Mononuclear cell (primary cell): ENCODE results near the gene CRYBG1. TPM values are rescaled to one million over a fixed set of nuclear protein-coding genes. Genes with fewer than 3 reads are reported as not detected.

Source experiments
- H3K27me3 ChIP-seq: 2 replicates; pipeline ENCODE4 v1.6.0; 2011; ENCODE audit warnings: low read length, control low read depth; ENCODE audit not compliant: insufficient read depth
- H3K4me1 ChIP-seq: 2 replicates; pipeline ENCODE4 v1.5.1; 2011; ENCODE audit warnings: mild to moderate bottlenecking, low read length, control low read depth; ENCODE audit not compliant: insufficient read depth
- H3K4me3 ChIP-seq: 2 replicates; pipeline ENCODE4 v1.5.1; 2011; ENCODE audit warnings: mild to moderate bottlenecking, low read length, moderate library complexity
- H3K9me3 ChIP-seq: 2 replicates; pipeline ENCODE4 v1.5.1; 2011; ENCODE audit warnings: low read depth, mild to moderate bottlenecking, control low read depth, low read length
- total RNA-seq: library from RNA; depleted of rRNA; stranded (reverse); fragments of >200 nt; gene quantifications from one replicate; pipeline ENCODE4 v1.2.3, GENCODE V29; 2012

CRYBG1 gene
- total RNA-seq, 1 donor = 60.9 TPM

DNA sequence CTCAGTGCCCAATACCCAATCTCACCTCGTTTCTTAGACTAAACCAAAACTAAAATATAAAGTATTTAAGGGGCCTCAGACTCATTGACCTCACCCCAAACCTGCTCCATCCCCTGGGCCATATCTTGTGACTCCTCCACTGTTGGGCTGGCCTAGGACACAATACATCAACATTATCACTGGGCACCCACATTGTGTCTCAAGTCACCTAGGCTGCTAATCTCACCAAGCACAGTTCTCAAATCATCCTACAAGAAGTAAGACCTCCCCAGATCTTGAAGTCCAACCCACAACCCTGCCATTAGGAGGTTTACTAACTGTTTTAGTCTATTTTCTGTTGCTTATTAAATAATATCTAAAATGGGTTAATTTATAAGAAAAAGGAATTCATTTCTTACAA, 96.2 kb downstream of the CRYBG1 start:
- Histone ChIP-seq H3K27me3 (no peaks in the 10 kb centered on the region), H3K4me1 (no peaks in the 10 kb centered on the region), H3K9me3 (no peaks in the 10 kb centered on the region), H3K4me3 (no peak overlapping the region)

DNA sequence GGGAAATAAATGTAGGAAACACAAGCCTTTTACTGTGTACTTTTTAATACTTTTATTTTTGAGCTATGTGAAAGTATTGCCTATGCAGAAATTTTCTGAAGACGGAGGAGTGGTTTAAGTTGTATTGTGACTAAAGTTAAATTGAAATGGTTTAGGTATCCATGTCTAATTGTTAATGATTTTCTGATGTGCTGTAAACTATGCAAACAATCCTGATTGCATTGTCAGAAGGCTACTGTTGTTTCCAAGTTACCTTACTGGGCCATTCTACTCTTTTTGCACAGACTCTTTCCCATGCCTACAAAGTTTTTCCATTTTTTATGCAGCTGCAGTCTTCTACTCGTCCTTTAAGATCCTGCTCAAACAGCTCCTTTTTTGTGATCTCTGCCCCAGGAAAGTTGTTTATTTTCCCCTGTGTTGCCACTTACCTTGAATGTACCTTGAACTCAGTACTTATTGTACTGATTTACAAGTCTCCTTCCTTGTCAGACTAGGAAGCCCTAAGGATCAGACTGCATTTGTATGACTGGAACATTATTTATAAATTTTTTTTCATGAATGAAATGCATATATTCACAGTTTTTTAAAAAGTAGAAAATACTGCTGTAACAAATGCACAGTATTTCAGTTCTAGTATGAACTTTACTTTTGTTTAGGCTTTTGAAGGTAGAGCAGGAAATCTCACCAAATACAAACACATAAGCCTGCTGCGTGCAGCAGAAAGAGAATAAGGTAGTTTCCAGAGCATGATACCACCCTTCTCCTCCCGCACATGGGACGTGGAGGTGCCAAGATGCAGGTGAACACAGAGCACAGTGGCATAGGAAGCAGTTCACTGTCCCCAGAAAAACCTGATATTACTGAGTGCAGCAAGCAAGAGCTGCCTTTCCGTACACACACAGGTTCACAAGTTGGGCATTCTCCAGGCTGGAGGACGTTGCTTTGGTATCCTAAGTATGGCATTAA, 97.8 kb downstream of the CRYBG1 start:
- no peak overlapping the region for H3K4me3 ChIP-seq
- no peaks in the 10 kb centered on the region for H3K4me1 ChIP-seq

DNA sequence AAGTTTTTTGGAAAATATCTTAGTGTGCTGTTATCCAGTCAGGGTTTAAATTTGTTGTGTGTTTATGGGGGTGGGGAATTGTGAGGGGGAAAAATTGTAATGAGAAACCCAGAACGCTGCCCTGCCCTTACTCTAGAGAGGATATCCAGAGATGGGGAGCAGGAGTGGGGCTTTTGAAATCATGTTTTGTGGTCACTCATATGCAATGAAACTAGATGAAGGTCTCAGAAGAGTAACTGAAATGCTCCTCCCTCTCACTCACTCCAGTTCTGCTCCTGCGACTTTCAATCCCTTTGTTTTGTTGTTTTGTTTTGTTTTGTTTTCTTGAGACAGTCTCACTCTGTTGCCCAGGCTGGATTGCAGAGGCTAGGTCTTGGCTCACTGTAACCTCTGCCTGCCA, 100.0 kb downstream of the CRYBG1 start:
- Histone ChIP-seq H3K4me1 (peaks cover 4% of the 10 kb centered on the region), H3K9me3 (no peaks in the 10 kb centered on the region), H3K4me3 (no peak overlapping the region), H3K27me3 (no peaks in the 10 kb centered on the region)

More for the DNA sequence above, 97.8 kb downstream of the CRYBG1 start:
- Histone ChIP-seq H3K27me3 (no peaks in the 10 kb centered on the region), H3K9me3 (no peaks in the 10 kb centered on the region)

DNA sequence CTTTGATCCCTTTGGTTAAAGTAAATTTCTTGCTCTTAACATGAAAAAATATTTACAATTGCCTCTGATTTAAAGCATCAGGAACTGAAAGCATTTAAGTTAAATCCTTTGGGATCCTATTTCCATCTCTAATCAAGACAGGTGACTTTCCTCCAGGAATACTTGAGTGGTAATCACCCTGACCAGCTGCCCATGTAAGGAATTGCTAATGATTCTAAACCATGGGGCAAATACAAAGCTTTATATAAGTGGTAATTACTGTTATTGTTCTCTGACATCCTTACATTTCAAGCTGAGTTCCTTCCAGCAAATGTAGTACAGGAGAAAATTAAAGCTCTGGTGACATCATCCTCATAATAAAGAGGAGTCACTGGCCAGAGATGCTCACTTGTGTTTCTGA, 100.6 kb downstream of the CRYBG1 start:
- Histone ChIP-seq H3K4me1 (peaks cover 4% of the 10 kb centered on the region), H3K4me3 (no peak overlapping the region), H3K9me3 (no peaks in the 10 kb centered on the region), H3K27me3 (no peaks in the 10 kb centered on the region)

DNA sequence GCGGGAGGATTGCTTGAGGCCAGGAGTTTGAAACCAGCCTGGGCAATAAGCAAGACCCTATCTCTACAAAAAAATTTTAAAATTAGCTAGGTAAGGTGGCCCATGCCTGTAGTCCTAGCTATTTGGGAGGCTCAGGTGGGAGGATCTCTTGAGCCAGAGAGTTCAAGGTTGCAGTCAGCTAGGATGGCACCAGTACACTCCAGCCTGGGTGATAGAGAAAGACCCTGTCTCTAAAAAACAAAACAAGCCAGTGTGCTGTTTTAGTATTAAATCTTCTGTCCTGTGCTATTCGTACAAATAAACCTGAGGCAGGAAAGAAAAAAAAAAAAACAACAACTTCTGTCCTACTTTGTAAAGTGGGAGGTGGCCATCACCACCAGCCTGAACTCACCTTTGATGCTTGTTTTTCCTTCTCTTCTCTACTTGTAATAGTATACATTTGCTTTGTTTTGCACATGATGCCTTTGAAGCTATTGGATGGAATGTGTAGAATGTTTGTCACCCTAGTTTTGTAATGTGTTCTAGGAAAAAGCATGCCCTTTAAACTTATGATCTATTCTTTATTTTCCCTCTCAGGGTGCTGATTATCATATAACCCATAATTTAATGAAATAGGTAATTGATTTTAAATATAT, 102.5 kb downstream of the CRYBG1 start:
- Histone ChIP-seq H3K27me3 (no peaks in the 10 kb centered on the region), H3K4me3 (no peak overlapping the region), H3K4me1 (peaks cover 4% of the 10 kb centered on the region), H3K9me3 (no peaks in the 10 kb centered on the region)

DNA sequence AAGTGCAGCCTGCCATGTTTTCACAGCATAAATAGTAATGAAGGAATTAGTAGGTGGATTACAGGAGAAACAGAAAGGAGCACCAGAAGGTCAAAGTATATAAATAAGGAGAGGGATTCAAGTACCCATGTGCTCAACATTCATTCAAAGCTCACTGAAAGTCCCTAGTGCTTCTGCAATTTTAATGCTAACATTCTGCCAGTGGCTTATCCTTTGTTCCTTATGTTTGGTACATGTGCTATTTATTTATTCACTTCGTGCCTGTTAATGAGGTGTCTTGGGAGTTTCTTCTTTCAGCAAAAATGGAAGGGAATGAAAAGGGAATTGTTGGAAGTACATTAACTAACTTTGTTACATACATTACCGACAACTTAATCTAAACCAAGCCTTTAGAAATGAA, 105.7 kb downstream of the CRYBG1 start:
- peaks cover 4% of the 10 kb centered on the region for H3K4me1 ChIP-seq
- no peaks in the 10 kb centered on the region for H3K27me3 ChIP-seq
- no peaks in the 10 kb centered on the region for H3K9me3 ChIP-seq
- H3K4me3 ChIP-seq = no peak overlapping the region

DNA sequence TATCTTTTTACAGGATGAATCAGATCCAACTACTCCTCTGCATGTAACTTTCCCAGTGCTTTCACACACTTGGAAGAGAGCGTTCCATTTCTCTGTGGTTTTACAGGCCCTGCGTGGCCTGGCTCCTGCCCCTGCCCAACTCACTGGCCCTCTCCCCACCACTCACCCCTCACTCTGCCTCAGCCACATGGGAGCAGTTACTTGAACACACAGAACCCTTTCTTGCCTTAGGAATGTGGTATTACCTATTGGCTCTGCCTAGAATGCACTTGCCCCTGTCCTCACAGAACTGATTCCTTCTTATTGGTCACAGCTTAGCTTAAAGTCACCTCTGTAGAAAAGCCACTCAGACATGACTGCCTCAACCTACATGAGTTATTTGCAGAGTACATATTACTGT, 108.4 kb downstream of the CRYBG1 start:
- no peak overlapping the region for H3K4me3 ChIP-seq
- no peaks in the 10 kb centered on the region for H3K9me3 ChIP-seq
- no peaks in the 10 kb centered on the region for H3K27me3 ChIP-seq
- H3K4me1 ChIP-seq = peaks cover 4% of the 10 kb centered on the region

DNA sequence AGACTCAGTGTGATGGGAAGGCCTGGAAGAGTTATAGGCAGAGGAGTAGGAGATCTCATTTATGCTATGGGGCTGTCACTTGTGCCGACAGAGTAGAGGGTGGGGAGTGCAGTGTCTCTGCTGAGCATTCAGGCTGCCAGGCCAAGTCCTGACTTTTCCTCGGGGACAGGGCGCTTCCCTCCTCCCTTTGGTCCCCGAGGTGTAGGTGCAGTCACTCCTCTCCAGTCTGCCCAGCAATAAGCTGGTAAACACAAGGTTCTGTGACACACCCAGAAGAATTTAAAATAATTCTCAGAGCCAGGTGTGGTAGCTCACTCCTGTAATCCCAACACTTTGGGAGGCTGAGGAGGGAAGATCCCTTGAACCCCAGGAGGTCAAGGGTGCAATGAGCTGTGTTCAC, 109.4 kb downstream of the CRYBG1 start:
- Histone ChIP-seq H3K27me3 (no peaks in the 10 kb centered on the region), H3K4me3 (no peak overlapping the region), H3K9me3 (no peaks in the 10 kb centered on the region), H3K4me1 (peaks cover 4% of the 10 kb centered on the region)

DNA sequence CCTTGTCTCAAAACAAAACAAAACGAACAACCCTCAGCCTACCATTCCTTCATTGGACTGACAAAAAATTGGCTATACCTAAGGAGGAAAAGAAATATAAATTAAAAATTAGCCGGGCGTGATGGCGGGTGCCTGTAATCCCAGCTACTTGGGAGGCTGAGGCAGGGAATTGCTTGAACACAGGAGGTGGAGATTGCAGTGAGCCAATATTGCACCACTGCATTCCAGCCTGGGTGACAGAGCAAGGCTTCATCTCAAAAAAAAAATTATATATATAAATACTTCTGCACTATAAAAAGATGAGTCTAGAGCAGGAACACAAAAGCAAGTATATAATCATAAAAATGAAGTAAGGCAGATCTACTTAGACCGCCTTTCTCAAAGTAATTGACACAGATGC, 109.8 kb downstream of the CRYBG1 start:
- Histone ChIP-seq H3K27me3 (no peaks in the 10 kb centered on the region), H3K4me1 (peaks cover 1% of the 10 kb centered on the region), H3K4me3 (no peak overlapping the region), H3K9me3 (no peaks in the 10 kb centered on the region)

DNA sequence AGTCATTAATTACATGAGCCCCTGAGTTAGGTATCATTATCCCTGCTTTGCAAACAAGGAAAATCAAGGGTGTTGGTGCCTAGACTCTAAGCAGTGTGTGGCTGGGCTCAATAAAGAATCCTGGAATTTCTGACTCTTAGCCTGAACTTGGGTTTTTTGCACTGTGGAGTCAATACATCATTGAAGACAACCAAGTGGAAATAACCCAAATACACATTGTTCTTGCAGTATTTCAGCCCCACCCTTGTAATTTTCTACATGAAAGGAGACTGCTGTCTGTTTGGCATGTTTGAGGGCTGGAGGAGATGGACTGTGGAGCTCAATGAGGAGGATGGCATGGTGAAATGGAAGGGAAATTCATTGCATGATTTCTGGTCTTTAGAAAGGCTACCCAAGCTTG, 110.3 kb downstream of the CRYBG1 start:
- Histone ChIP-seq H3K9me3 (no peaks in the 10 kb centered on the region), H3K4me3 (no peak overlapping the region), H3K27me3 (no peaks in the 10 kb centered on the region), H3K4me1 (no peaks in the 10 kb centered on the region)

DNA sequence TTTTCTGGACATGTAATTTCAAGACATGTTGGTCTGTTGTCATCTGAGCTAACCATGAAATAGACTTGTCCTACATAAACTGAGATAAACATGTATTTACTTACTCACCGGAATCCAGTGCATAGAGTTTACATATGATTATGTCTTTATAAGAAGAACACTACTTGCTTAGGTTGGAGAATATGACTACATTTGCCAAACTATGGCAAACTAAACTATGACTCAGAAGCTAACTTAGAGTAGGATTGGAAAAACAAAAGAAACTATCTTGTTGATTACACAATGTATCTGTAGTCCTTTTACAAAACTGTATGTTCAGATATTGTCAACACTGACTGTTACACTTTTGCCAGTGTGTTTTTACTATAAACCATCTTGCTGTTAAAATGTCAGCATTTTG, 113.3 kb downstream of the CRYBG1 start:
- no peaks in the 10 kb centered on the region for H3K9me3 ChIP-seq
- H3K4me1 ChIP-seq = peaks cover 15% of the 10 kb centered on the region
- H3K4me3 ChIP-seq = no peak overlapping the region
- no peaks in the 10 kb centered on the region for H3K27me3 ChIP-seq

DNA sequence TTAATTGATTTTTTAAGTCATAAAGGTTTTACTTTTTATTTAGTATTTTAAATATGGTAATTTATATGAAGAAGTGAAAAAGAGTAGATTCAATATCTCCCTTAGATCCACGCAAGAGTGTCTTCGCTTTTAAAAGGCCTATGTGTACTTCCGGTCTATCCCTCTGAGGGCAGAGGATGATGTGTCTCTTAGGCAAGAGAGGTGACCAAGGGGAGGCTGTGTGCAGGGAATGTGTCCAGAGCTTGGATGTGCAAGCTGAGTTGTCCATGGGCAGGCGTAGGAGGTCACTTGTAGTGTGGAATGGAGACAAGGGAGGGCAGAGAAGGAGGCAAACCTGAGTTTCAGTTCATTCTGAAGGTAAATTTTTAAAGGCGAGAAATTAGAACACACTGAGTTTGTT, 113.9 kb downstream of the CRYBG1 start:
- H3K9me3 ChIP-seq = no peaks in the 10 kb centered on the region
- H3K4me3 ChIP-seq = no peak overlapping the region
- H3K27me3 ChIP-seq = no peaks in the 10 kb centered on the region

DNA sequence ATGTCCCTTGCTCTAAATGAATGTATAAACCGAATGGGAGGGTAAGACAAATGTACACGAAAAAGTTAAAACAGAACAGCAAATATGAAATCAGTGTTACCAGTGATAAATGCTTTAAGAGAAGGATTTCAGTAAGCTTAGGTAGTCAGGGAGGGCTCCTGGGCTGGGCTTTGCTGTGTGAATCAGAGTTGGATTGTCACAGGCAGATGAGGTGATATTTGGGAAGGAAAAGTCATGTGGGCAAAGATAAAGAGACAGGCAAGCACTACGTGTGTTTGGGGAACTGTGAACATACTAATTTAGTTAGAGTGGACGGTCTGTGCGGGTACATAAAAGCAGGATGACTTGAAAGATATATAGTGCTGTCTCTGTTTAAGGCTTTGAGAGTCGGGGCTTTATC, 114.8 kb downstream of the CRYBG1 start:
- H3K9me3 ChIP-seq = no peaks in the 10 kb centered on the region
- no peaks in the 10 kb centered on the region for H3K27me3 ChIP-seq
- H3K4me3 ChIP-seq = no peak overlapping the region
- peaks cover 15% of the 10 kb centered on the region for H3K4me1 ChIP-seq

More for the DNA sequence above, 113.9 kb downstream of the CRYBG1 start:
- H3K4me1 ChIP-seq = peaks cover 15% of the 10 kb centered on the region

DNA sequence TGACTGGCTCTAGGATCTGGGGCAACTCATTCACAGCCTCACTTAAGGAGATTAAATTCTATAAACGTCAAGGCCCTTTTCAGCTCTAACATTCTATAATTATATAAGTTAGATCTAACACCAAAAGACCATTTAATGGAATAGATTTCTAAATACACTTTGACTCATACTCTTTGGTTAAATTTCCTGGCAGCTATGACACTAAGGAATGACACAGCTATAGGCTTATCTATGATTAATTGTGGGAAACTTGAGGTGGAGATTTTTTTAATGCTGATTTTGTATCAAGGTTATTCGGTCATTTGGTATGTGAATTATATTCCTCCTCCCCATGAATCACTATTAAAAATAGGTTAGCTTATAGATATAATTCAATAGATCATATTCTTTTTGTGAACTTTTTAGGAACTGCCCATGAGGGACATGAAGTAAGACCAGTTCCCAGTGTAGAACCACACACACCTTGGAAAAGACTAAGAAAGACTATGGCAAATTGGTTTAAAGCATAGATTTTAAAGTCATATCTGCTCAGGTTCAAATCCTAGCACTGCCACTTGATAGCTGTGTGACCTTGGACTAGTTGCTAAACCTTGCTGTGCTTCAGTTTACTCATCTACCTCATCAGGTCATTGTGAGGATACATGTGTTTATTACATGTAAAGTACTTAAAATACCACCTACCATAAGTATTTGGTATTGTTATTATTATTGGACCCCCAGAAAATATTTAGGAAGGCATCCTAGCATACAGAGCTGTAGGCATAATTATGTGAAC, 116.0 kb downstream of the CRYBG1 start:
- peaks cover 15% of the 10 kb centered on the region for H3K4me1 ChIP-seq
- H3K9me3 ChIP-seq = no peaks in the 10 kb centered on the region
- H3K27me3 ChIP-seq = no peaks in the 10 kb centered on the region
- H3K4me3 ChIP-seq = no peak overlapping the region

DNA sequence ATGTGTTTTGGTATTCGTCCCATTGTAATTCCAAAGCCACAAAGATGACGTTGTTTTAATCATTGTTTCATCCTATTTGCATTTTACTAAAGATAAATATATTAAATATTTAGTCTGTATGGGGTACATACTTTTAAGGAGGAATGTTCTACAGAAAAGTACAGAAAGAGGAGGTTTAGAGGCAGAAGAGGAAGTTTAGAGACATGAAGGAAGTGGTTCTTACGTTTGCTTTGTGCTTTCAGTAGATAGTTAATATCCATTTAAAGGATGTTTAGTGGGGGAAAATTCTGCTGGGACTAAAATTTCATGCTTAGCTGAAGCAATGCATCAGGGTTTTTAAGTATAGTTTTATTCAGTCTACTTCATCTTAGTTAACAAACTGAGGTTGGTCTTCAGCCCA, 116.6 kb downstream of the CRYBG1 start:
- Histone ChIP-seq H3K4me1 (peaks cover 15% of the 10 kb centered on the region), H3K4me3 (no peak overlapping the region), H3K9me3 (no peaks in the 10 kb centered on the region), H3K27me3 (no peaks in the 10 kb centered on the region)
